ENCODE results near the gene ZNF599.
"Not testable (repeated sequence)": the region's sequence is repeated elsewhere in the genome, so short reads cannot be mapped to it uniquely, and the experiment has no call there.

ZNF599 gene

DNA sequence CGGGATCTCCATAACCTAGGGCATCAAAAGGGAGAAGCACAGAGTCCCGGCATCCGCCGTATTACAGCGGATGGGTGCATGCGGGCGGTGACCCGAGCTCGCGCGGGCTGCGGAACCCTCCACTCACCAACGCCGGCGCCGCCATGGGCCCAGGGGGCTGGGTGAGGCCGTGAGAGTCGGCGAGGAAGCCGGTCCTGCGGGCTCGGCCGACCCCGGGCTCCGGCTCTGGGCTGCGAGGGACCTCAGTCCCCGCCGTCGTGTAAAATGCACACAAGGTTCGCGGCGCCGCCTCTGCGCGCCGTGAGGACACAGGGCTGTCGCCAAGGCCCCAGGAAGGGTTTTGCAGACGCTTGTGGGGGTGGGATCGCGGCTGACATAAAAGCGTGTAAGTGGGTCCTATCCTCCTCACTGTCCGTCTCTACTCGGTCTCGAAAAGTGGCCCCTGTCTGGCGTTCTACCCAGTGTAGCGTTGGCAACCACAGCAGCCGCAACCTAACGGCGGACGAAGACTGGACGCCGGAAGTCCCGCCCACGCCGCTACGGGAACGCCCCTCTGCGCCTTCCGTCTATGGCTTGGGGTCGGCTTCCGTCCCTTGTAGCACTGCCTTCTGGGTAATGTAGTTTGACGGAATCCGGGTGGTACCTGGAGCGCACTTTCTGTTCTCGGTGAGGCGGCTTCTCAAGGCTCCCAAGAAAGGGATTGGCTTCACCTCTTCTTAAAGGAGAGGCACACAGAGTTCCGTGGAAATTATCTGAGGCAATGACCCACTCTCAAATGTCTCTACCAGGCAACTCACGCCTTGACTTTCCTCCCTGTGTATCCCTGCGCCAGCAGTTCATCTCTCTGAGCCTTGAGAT, at the start of gene ZNF599:
Gene ZNF599, minus strand, starts transcription at position 519 of the 858 bp plus-strand sequence. Its CDS starts 374 bp downstream, at position 145.
- peak; percentile 86 for DNase-seq (ENCODE audit: low read depth)

DNA sequence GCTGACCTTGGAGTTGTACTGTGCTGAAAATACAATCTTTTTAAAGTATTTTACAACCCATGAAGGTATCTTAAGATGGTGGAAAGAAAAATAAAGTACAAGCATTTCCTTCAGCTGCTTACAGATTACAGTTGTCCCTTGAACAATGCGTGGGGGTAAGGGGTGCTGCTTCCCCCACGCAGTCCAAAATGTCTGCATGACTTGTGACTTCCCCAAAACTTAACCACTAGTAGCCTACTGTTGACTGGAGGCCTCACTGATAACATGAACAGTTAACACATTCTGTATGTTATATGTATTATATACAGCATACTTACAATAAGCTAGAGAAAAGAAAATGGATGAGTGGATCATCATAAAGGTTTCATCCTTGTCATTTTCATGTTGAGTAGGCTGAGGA, 45.3 kb upstream of the ZNF599 start:
- DNase-seq (ENCODE audit: low read depth), result no peak

DNA sequence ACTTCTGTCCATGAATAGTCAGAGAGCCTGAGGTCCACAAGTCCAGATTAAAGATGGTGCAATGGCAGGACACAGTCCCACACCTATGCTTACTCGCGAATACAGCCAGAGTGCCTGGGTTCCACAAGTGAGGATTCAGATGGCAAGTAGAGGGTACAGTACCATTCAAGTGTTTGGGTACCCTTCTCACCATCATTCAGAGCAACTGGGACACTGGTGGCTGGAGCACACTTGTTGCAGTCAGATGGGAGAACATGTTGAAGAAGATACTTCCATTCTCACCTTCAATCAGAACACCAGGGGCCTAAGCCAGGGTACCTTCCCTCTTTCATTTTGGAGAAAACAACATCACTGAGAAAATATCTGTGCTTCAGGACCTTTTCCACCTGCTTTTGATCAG, 43.7 kb upstream of the ZNF599 start:
- DNase-seq (ENCODE audit: low read depth), result no peak

DNA sequence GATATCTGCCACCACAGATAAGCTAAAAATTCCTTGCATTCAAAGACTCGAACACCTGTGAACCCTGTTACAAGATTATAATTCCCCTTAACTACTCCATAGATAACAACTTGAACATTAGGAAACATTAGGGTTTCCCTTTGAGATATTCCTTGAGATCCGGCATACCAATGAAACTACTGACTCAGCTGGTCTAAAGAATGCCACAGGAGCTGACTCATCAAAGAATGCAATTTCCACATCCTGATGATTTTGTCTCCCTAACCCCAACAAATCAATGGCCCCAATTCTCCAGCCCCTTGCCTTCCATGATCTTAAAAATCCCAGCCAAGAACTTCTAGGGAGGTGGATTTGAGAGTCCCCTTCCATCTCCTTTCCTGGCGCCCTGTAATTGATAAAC, 35.6 kb upstream of the ZNF599 start:
- DNase-seq (ENCODE audit: low read depth), result peak; percentile 84

DNA sequence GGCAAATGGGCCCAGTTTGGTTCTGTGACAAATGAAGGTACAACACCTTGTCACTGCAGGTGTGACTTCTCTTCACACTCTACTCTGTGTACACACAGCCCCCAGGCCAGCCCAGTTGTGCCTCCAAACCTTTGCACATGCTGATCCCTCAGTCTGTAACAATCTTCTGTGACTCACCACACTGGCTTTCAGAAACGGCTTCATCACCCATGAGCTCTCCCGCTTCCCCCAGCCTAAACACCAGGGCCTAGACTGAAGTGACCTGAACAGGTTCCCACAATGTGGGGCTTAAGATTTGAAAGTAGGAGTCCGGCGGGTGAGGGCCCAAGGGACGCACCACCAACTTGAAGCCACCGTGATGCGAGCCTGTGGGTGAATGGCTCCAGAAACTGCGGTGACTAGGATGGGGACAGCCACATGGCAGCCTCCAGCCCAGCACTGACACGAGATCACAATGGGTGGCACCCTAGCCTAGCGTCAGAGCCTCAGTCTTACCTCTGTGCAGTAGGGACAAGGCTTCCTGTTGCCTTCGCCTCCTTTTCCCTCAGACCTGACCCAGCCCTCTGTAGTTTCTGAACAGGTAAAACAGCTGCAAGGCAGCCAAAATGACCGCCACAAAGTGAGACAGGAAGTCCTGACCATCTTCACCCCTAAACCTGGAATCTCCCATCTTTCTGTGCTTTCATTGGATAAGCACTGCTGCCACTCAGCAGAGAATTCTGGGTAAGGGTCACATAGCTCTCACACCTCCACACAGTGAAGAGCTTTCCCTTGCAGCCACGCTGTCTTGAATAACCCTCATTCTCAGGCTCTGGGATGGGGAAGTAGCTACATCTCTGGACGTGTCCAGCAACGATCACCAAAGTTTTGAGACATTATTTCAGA, 34.2 kb upstream of the ZNF599 start:
- peak; percentile 31 for DNase-seq (ENCODE audit: low read depth)

DNA sequence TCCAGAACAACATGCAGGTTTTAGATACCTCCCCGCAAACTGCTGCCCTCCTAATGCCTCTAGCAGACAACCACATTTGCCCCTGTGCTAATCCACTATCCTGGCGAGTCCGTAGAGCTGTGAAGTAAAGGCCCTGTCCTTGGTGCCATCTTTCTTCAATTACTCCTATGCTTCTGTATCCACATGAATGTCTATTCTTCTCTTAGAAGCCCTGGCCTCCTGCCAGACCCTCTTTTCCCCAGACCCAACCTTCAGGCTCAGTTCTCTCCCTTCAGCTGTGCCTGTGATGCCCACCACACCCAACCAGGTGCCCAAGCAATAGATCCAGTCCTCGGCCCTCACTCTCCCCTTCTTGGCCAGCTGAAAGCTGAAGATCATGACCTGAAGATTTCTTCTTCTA, 31.1 kb upstream of the ZNF599 start:
- DNase-seq (ENCODE audit: low read depth), result no peak

DNA sequence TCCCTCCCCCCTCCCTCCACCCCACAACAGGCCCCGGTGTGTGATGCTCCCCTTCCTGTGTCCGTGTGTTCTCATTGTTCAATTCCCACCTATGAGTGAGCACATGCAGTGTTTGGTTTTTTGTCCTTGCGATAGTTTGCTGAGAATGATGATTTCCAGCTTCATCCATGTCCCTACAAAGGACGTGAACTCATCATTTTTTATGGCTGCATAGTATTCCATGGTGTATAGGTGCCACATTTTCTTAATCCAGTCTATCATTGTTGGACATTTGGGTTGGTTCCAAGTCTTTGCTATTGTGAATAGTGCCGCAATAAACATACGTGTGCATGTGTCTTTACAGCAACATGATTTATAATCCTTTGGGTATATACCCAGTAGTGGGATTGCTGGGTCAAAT, 23.9 kb upstream of the ZNF599 start:
- not testable (repeated sequence) for DNase-seq (ENCODE audit: low read depth)

DNA sequence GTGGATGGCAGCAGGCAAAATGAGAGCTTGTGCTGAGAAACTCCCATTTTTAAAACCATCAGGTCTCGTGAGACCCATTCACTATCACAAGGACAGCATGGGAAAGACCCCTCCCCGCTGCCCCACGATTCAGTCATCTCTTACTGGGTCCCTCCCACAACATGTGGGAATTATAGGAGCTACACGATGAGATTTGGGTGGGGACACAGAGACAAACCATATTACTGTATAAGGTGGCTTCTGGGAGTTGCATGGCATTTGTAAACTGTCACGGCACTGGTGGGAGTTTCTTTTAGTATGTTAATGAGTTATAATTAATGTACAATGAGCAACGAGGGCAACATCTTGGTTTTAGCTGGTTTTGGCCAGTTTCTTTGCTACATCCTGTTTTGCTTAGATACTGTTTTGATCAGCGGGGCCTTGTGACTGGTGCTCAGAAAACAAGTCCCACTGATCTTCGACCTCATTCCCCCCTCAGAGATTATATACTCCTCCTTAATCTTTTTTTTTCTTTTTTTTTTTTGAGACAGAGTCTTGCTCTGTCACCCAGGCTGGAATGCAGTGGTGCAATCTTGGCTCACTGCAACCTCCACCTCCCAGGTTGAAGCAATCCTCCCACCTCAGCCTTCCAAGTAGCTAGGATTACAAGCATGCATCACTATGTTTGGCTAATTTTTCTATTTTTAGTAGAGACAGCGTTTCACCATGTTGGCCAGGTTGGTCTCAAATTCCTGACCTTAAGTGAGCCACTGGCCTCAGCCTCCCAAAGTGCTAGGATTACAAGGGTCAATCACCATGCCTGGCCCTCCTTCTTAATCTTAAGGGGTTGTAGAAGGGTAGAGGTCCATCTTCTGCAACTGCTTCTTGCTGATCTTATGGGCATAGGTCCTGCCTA, 21.3 kb upstream of the ZNF599 start:
- DNase-seq (ENCODE audit: low read depth), result no peak

DNA sequence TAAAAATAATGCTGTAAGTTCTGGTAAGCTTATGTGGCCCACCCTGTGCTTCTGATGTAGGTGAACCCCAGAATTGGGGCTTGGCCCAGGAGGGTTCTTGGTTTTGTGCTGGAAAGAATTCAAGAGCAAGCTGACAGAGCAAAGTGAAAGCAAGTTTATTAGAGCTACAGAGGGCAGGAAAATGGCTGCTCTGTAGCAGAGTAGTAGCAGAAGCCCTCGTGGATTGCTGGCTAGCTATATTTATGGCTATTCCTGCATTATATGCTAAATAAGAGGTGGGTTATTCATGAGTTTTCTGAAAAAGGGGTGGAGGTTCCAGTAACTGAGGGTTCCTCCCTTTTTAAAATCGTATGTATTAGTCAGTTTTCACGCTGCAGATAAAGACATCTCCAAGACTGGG, 20.6 kb upstream of the ZNF599 start:
- DNase-seq (ENCODE audit: low read depth), result no peak

DNA sequence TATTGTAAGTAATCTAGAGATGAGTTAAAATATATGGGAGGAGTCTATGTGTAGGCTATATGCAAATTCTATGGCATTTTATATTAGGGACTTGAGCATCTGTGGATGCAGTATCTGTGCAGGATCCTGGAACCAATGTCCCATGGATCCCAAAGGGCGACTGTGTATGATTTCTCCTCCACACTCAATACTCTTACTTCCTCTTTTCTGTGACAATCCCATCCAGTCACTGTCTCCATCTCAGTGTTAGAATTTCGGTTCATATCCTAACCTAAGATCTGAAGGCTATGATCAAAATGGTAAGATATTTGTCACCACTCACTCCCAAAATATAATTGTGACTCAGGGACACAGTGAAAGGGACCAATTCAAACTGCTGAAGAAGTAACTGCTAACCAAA, 15.1 kb upstream of the ZNF599 start:
- DNase-seq (ENCODE audit: low read depth), result no peak

DNA sequence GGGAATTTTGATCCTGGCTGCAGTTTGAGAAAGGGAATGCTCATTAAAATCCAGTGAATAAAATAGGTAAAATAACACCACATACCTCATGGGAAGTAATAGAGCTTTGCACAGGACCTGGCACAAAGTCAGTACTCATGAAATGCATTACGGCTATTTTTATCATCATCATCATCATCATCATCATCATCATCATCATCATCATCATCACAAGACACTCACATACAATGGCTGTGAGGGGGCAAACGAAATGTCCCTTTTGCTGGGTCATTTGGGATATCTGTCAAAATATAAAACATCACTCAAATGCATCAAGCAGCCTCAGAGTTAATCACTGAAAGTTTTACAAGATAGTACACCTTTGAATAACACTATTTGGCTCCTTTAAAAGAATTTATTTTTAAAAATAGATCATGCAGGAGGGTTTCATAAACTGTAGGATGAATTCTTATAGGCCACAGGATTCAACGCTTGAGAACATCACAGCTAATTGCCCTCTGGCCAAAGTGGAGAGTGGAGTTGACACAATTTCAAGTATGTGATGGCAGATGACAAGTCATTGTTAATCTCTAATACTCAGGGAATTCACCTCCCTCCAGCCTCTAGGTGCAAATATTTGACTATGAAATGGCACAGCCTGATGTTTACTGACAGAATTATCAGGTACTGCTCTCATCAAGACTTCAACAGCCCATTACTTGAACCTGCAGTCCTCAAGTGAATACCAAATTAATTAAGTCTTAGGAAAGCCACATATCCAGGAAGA, 14.2 kb upstream of the ZNF599 start:
- no peak for DNase-seq (ENCODE audit: low read depth)

DNA sequence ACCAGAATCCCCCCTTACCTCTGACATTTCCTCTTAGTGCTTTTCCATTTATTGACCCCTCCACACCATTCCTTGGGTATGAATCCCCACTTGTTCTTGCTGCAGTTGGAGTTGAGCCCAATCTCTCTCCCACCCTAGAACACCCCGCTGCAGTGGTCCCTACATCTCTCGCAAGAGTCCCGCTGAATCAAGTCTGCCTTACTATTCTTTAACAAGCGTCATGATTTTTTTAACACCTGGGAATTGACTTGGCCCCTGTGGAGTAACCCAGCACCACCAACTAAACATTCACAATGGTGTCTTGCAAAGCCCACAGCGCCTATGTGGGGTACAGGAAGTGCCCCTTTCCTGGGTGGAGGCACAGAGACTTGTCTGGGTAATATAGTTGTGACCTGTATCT, 13.2 kb upstream of the ZNF599 start:
- no peak for DNase-seq (ENCODE audit: low read depth)

DNA sequence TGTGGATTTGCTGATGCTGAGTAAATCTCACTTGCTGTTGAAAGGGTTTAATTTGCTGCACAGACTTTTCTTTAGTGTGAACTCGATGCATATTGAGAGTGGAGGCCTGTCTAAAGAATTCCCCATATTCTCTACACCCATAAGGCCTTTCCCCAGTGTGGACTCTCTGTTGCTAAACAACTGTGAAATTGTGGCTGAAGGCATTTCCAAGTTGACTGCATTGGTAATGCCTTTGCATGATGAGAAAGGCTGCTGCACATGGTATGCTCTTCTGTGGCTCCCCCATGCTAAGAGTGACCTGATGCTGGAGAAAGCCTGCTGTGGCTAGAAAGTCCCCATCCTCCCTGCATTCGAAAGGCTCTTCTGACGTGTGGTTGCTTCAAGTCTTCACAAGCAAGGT, 6.6 kb upstream of the ZNF599 start:
- DNase-seq (ENCODE audit: low read depth), result no peak

DNA sequence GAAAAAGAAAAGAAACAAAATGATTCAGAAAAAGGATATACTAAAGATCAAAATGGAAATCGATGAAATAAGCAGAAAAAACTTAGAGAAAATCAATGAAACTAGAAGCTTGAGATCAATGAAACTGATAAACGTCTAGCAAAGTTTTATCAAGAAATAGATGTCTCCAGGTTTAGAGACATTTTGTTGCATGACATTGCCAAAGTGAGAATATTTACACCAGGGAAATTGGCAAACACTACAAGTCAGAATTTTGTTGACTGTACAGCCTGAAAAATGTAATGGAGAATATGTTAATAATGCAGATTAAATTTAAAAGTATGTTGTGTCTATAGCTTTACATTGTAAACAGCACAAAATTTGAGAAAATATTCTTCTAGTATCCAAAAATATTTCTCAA, 5.3 kb upstream of the ZNF599 start:
- no peak for DNase-seq (ENCODE audit: low read depth)

DNA sequence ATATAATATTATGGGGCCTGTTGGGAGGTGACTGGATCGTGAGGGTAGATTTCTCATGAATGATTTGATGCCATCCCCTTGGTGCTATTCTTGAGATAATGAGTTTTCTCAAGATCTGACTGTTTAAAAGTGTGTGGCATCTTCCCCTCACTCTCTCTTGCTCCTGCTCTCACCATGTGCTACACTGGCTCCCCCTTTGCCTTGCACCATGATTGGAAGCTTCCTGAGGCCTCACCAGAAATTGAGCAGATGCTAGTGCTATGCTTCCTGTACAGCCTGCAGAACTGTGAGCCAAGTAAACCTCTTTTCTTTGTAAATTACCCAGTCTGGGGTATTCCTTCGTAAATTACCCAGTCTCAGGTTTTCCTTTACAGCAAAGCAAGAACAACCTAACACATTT, 1.8 kb upstream of the ZNF599 start:
- DNase-seq (ENCODE audit: low read depth), result no peak

DNA sequence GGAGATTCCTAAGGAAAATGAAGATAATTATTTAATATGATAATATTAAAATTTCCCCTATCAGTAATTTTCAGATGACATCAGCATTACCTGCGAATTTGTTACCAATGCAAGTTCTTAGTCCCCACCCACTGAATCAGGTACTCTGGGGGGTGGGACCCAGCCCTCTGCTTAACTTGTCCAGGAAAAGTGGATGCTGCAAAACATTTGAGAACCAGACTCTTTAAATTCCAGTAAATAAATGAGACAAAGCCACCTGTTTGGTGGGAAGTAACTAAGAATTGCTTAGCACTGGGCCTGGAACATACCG, 495 bp upstream of the ZNF599 start:
- DNase-seq (ENCODE audit: low read depth), result no peak

DNA sequence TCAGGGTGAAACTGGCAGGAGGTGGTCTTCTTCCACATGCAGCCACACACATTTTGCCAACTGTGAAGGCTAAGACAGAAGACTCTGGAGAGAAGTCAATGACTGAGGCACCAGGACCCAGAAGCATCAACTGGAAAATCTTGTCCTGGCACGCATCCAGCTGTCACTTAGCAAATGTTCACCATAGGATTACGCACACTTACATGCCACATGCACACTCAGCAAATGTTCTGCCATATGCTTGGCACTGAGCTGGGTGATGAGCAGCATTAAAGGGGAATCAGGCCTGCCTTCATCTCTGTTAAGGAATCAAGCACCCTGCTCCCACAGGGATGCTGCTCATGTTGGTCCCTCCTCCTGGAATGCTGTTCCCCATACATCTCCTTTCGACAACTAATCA, 5.1 kb downstream of the ZNF599 start:
- no peak for DNase-seq (ENCODE audit: low read depth)

DNA sequence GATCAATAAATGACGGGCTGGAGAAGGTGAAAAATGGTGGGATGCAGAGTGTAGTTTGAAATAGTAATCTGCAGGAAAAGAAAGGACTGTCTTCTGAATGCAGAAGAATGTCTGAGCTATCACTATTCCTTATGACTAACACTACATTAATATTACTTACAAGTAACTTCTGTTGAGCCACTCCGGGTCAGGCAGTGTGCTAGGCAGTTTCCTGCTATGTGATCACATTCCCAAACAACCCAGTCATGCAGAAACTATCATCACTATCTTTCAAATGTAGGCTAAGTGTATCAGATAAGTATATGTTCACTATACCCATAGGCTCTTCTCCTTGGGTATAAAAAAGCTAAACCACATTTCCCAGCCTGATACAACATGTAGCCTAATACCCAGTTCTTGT, 6.6 kb downstream of the ZNF599 start:
- DNase-seq (ENCODE audit: low read depth), result no peak

DNA sequence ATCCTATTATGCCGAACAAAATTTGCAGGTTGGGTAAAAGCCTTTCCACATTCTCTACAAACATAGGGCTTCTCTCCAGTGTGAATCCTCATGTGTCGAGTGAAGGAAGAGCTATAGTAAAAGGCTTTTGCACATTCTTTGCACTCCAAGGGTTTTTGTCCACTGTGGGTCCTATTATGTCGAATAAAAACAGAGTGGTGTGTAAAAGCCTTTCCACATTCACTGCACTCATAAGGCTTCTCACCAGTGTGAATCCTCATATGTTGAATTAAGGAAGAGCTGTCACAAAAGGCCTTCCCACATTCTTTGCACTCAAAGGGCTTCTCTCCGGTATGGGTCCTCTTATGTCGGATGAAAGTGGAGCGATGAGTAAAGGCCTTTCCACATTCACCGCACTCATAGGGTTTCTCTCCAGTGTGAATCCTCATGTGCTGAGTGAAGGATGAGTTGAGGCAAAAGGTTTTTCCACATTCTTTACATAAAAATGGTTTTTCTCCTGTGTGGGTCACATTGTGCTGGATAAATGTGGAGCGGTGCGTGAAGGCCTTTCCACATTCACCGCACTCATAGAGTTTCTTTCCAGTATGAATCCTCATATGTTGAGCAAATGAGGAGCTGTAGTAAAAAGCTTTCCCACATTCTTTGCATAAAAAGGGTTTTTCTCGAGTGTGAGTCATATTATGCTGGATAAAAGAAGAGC, 13.6 kb downstream of the ZNF599 start:
- DNase-seq (ENCODE audit: low read depth), result no peak

DNA sequence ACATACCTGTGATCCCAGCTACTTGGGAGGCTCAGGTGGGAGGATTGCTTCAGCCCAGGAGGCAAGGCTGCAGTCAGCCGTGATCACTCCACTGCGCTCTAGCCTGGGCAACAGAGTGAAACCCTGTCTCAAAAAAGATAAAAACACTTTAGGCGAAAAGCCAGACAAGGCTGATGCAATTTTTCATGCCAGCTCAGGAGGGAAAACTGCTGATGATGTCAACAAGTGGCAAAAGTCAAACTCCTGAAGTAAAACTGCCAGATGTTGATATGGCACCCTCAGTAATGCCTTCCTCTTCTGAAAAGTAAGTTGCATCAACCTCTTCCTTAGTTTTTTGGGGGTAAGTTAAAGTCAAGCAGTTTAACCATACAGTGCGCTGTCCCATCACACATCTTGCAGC, 15.6 kb downstream of the ZNF599 start:
- DNase-seq (ENCODE audit: low read depth), result no peak

Measured in HS-27A (cell line).